ENCODE measurements around the gene THOC1. TPM values are rescaled to one million over a fixed set of nuclear protein-coding genes. Genes with fewer than 3 reads are reported as not detected.
"Not testable (repeated sequence)": the region's sequence is repeated elsewhere in the genome, so short reads cannot be mapped to it uniquely, and the experiment has no call there.

THOC1 gene
- 10 to 100 TPM; 17.6 to 39.2 TPM for polyA plus RNA-seq

- 0% methylated on average over 69 of the region's 69 CpGs for WGBS, 2 donors
- Histone ChIP-seq H3K4me1 (ENCODE audit: control insufficient read depth in 2 of 2, insufficient read depth in 2 of 2, low read length in 1 of 2) (peaks cover 0 to 2% of the 10 kb centered on the region in 2 donors), H3K9me3 (ENCODE audit: control insufficient read depth in 2 of 2, insufficient read depth in 1 of 2, low read depth in 1 of 2, low read length in 1 of 2) (no peaks in the 10 kb centered on the region), H3K27ac (ENCODE audit: low read depth in 2 of 2, low read length in 1 of 2) (peak within 1 kb of the TSS; percentile 76 to 92), H3K27me3 (ENCODE audit: control insufficient read depth in 1 of 2, insufficient read depth in 2 of 2, low read length in 2 of 2) (no peaks in the 10 kb centered on the region), H3K36me3 (ENCODE audit: control insufficient read depth in 2 of 2, insufficient read depth in 2 of 2, low read length in 1 of 2) (peaks cover 0 to 2% of the 10 kb centered on the region in 2 donors), H3K4me3 (ENCODE audit: low read depth in 1 of 2, low read length in 2 of 2) (peak within 1 kb of the TSS; percentile 81 to 88)
Measured at GRCh38 chr18:267688-268552, at the start of gene THOC1. Gene THOC1, minus strand, starts transcription at chr18:268047. Its CDS starts 28 bp downstream, at chr18:268019.

- no peaks in the 10 kb centered on the region for H3K36me3 ChIP-seq (ENCODE audit: control insufficient read depth in 2 of 2, insufficient read depth in 2 of 2, low read length in 1 of 2)
- WGBS, 2 donors: 99% methylated on average over 4 to 6 of the region's 6 CpGs
- H3K4me3 ChIP-seq (ENCODE audit: low read depth in 1 of 2, low read length in 2 of 2): no peak overlapping the region
- no peaks in the 10 kb centered on the region for H3K4me1 ChIP-seq (ENCODE audit: control insufficient read depth in 2 of 2, insufficient read depth in 2 of 2, low read length in 1 of 2)
- no peaks in the 10 kb centered on the region for H3K27me3 ChIP-seq (ENCODE audit: control insufficient read depth in 1 of 2, insufficient read depth in 2 of 2, low read length in 2 of 2)
- no peaks in the 10 kb centered on the region for H3K9me3 ChIP-seq (ENCODE audit: control insufficient read depth in 2 of 2, insufficient read depth in 1 of 2, low read depth in 1 of 2, low read length in 1 of 2)
- H3K27ac ChIP-seq (ENCODE audit: low read depth in 2 of 2, low read length in 1 of 2): no peak overlapping the region
Measured at GRCh38 chr18:317618-318017, 49.8 kb upstream of the THOC1 start.

- WGBS, 2 donors: 80 to 87% methylated on average over 8 of the region's 8 CpGs
- Histone ChIP-seq H3K27me3 (ENCODE audit: control insufficient read depth in 1 of 2, insufficient read depth in 2 of 2, low read length in 2 of 2) (no peaks in the 10 kb centered on the region), H3K36me3 (ENCODE audit: control insufficient read depth in 2 of 2, insufficient read depth in 2 of 2, low read length in 1 of 2) (no peaks in the 10 kb centered on the region), H3K4me1 (ENCODE audit: control insufficient read depth in 2 of 2, insufficient read depth in 2 of 2, low read length in 1 of 2) (no peaks in the 10 kb centered on the region), H3K9me3 (ENCODE audit: control insufficient read depth in 2 of 2, insufficient read depth in 1 of 2, low read depth in 1 of 2, low read length in 1 of 2) (no peaks in the 10 kb centered on the region), H3K4me3 (ENCODE audit: low read depth in 1 of 2, low read length in 2 of 2) (no peak overlapping the region), H3K27ac (ENCODE audit: low read depth in 2 of 2, low read length in 1 of 2) (no peak overlapping the region)
Measured at GRCh38 chr18:316393-316792, 48.5 kb upstream of the THOC1 start.

GRCh38 chr18:313931-314330 lies 46.1 kb upstream of the THOC1 start:
- no peaks in the 10 kb centered on the region for H3K4me1 ChIP-seq (ENCODE audit: control insufficient read depth in 2 of 2, insufficient read depth in 2 of 2, low read length in 1 of 2)
- H3K27ac ChIP-seq (ENCODE audit: low read depth in 2 of 2, low read length in 1 of 2): no peak overlapping the region
- no peaks in the 10 kb centered on the region for H3K36me3 ChIP-seq (ENCODE audit: control insufficient read depth in 2 of 2, insufficient read depth in 2 of 2, low read length in 1 of 2)
- H3K27me3 ChIP-seq (ENCODE audit: control insufficient read depth in 1 of 2, insufficient read depth in 2 of 2, low read length in 2 of 2): no peaks in the 10 kb centered on the region
- no peak overlapping the region for H3K4me3 ChIP-seq (ENCODE audit: low read depth in 1 of 2, low read length in 2 of 2)
- H3K9me3 ChIP-seq (ENCODE audit: control insufficient read depth in 2 of 2, insufficient read depth in 1 of 2, low read depth in 1 of 2, low read length in 1 of 2): no peaks in the 10 kb centered on the region

GRCh38 chr18:312415-312814 lies 44.6 kb upstream of the THOC1 start:
- 66 to 69% methylated on average over 4 of the region's 4 CpGs for WGBS, 2 donors
- H3K36me3 ChIP-seq (ENCODE audit: control insufficient read depth in 2 of 2, insufficient read depth in 2 of 2, low read length in 1 of 2): no peaks in the 10 kb centered on the region
- no peak overlapping the region for H3K27ac ChIP-seq (ENCODE audit: low read depth in 2 of 2, low read length in 1 of 2)
- H3K9me3 ChIP-seq (ENCODE audit: control insufficient read depth in 2 of 2, insufficient read depth in 1 of 2, low read depth in 1 of 2, low read length in 1 of 2): no peaks in the 10 kb centered on the region
- no peaks in the 10 kb centered on the region for H3K4me1 ChIP-seq (ENCODE audit: control insufficient read depth in 2 of 2, insufficient read depth in 2 of 2, low read length in 1 of 2)
- no peaks in the 10 kb centered on the region for H3K27me3 ChIP-seq (ENCODE audit: control insufficient read depth in 1 of 2, insufficient read depth in 2 of 2, low read length in 2 of 2)
- H3K4me3 ChIP-seq (ENCODE audit: low read depth in 1 of 2, low read length in 2 of 2): no peak overlapping the region

- H3K27me3 ChIP-seq (ENCODE audit: control insufficient read depth in 1 of 2, insufficient read depth in 2 of 2, low read length in 2 of 2): no peaks in the 10 kb centered on the region
- H3K4me1 ChIP-seq (ENCODE audit: control insufficient read depth in 2 of 2, insufficient read depth in 2 of 2, low read length in 1 of 2): no peaks in the 10 kb centered on the region
- H3K4me3 ChIP-seq (ENCODE audit: low read depth in 1 of 2, low read length in 2 of 2): no peak overlapping the region
- no peak overlapping the region for H3K27ac ChIP-seq (ENCODE audit: low read depth in 2 of 2, low read length in 1 of 2)
- H3K9me3 ChIP-seq (ENCODE audit: control insufficient read depth in 2 of 2, insufficient read depth in 1 of 2, low read depth in 1 of 2, low read length in 1 of 2): no peaks in the 10 kb centered on the region
- no peaks in the 10 kb centered on the region for H3K36me3 ChIP-seq (ENCODE audit: control insufficient read depth in 2 of 2, insufficient read depth in 2 of 2, low read length in 1 of 2)
Measured at GRCh38 chr18:310042-310441, 42.2 kb upstream of the THOC1 start.

- not testable (repeated sequence) for H3K4me1 ChIP-seq (ENCODE audit: control insufficient read depth in 2 of 2, insufficient read depth in 2 of 2, low read length in 1 of 2); H3K27me3 ChIP-seq (ENCODE audit: control insufficient read depth in 1 of 2, insufficient read depth in 2 of 2, low read length in 2 of 2); H3K36me3 ChIP-seq (ENCODE audit: control insufficient read depth in 2 of 2, insufficient read depth in 2 of 2, low read length in 1 of 2); H3K4me3 ChIP-seq (ENCODE audit: low read depth in 1 of 2, low read length in 2 of 2); H3K27ac ChIP-seq (ENCODE audit: low read depth in 2 of 2, low read length in 1 of 2); H3K9me3 ChIP-seq (ENCODE audit: control insufficient read depth in 2 of 2, insufficient read depth in 1 of 2, low read depth in 1 of 2, low read length in 1 of 2)
- 89 to 90% methylated on average over 4 of the region's 4 CpGs for WGBS, 2 donors
Measured at GRCh38 chr18:308086-308485, 40.2 kb upstream of the THOC1 start.

- 84 to 90% methylated on average over 7 of the region's 7 CpGs for WGBS, 2 donors
- Histone ChIP-seq H3K27me3 (ENCODE audit: control insufficient read depth in 1 of 2, insufficient read depth in 2 of 2, low read length in 2 of 2) (no peaks in the 10 kb centered on the region), H3K36me3 (ENCODE audit: control insufficient read depth in 2 of 2, insufficient read depth in 2 of 2, low read length in 1 of 2) (no peaks in the 10 kb centered on the region), H3K4me3 (ENCODE audit: low read depth in 1 of 2, low read length in 2 of 2) (no peak overlapping the region), H3K9me3 (ENCODE audit: control insufficient read depth in 2 of 2, insufficient read depth in 1 of 2, low read depth in 1 of 2, low read length in 1 of 2) (no peaks in the 10 kb centered on the region), H3K27ac (ENCODE audit: low read depth in 2 of 2, low read length in 1 of 2) (no peak overlapping the region), H3K4me1 (ENCODE audit: control insufficient read depth in 2 of 2, insufficient read depth in 2 of 2, low read length in 1 of 2) (no peaks in the 10 kb centered on the region)
Measured at GRCh38 chr18:306608-307255, 38.9 kb upstream of the THOC1 start.

- Histone ChIP-seq H3K36me3 (ENCODE audit: control insufficient read depth in 2 of 2, insufficient read depth in 2 of 2, low read length in 1 of 2) (no peaks in the 10 kb centered on the region), H3K4me3 (ENCODE audit: low read depth in 1 of 2, low read length in 2 of 2) (no peak overlapping the region), H3K27ac (ENCODE audit: low read depth in 2 of 2, low read length in 1 of 2) (no peak overlapping the region), H3K27me3 (ENCODE audit: control insufficient read depth in 1 of 2, insufficient read depth in 2 of 2, low read length in 2 of 2) (no peaks in the 10 kb centered on the region), H3K4me1 (ENCODE audit: control insufficient read depth in 2 of 2, insufficient read depth in 2 of 2, low read length in 1 of 2) (no peaks in the 10 kb centered on the region), H3K9me3 (ENCODE audit: control insufficient read depth in 2 of 2, insufficient read depth in 1 of 2, low read depth in 1 of 2, low read length in 1 of 2) (no peaks in the 10 kb centered on the region)
- WGBS, 2 donors: 65 to 67% methylated on average over 6 of the region's 6 CpGs
Measured at GRCh38 chr18:305003-305501, 37.2 kb upstream of the THOC1 start.

Measured in esophagus (tissue), 2 donors.